Smooth muscle cell of trachea (primary cell): ENCODE results near the gene SOSTDC1. TPM values are rescaled to one million over a fixed set of nuclear protein-coding genes. Genes with fewer than 3 reads are reported as not detected.

Source experiments
- total RNA-seq: library from RNA; depleted of rRNA; stranded (reverse); fragments of >200 nt; gene quantifications from 2 replicates; pipeline ENCODE4 v1.2.1, GENCODE V29; 2014

SOSTDC1 gene, protein sequence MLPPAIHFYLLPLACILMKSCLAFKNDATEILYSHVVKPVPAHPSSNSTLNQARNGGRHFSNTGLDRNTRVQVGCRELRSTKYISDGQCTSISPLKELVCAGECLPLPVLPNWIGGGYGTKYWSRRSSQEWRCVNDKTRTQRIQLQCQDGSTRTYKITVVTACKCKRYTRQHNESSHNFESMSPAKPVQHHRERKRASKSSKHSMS
- total RNA-seq: 0.15 TPM in 1 of 2 replicates, not detected in the other

DNA sequence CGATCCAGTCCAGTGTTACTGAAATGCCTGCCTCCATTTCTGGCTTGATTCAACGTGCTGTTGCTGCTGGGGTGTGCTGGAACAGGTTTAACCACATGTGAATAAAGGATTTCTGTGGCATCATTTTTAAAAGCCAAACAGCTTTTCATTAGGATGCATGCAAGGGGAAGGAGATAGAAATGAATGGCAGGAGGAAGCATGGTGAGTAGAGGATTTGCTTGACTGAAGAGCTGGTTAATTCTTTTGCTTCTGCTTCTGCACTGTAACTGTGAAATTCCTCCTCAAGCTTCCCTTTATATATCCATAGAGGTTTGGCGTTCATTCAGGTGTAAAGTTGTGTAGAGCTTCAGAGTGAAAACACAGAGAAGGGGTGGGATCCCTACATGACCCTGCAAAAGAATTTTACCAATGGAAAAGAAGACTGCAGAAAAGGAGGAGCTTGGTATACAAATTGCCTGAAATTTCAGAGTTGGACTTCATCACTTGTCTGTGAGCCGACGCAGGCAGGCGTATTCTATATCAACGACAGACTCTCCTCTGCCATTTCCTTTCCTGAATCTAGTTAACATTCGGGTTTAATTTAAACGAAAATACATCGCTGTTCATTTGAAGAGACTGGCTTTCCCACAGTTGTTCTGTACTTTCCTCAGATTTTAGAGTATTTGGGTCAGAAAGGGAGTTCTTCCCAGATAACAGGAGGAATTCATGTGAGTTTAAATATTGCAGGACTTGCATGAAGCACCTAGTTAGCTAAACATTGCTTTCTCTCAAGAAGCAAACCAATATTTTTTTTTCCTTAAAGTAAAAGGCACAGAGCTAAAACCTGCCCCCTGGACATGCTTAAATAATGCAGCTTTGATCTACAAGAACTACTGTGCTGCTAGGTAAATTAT, at the start of gene SOSTDC1:
SOSTDC1 (minus strand) TSS at position 270 of the 893 bp plus-strand sequence; CDS start at position 200, 70 bp downstream.

DNA sequence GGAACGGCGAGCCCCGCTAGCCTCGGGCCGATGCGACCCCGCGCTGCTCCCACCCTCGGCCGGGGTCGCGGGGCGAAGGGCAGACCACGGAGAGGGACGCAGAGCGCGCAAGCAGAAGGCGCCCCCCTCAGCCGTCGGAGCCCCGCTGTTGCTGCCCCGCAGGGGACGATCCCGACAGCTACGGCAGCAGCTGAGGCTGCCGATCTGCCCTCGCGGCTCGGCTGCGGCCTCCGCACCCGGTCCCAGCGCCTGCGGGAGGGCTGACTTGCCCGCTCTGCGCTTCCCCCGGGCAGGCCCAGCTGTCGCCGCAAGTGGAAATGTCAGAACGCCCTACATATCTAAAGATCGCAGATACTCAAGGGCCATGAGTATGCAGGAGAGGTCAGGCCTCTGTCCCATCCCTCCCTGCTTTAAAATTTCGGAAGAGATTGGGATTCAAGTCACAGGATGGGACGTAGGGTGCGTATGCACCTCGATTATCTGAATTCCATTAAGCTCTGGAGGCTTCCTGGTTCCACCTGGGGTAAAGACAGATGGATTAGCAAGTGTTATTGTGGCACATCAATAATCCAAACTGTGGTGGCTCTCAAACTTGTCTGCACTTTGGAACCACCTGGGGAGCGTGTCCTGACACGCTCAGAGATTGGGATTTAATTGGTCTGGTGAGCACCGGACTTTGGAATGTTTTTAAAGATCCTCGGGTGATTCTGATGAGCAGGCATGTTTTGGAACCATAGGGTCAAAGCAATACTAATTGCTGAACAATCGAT, 44.0 kb downstream of the SOSTDC1 start, which contains the start of gene CRPPA:
CRPPA (minus strand) TSS at position 206 of the 770 bp plus-strand sequence. CDS start 216 bp downstream, outside the sequence.

Other genes starting within 250 kb of the SOSTDC1 start
- 1.2 and 2.0 TPM in 2 replicates for gene CRPPA, start 44.2 kb downstream of the SOSTDC1 start, total RNA-seq
- not detected in 2 replicates for gene LRRC72, start 61.1 kb upstream of the SOSTDC1 start, total RNA-seq
- 33.4 and 50.0 TPM in 2 replicates for gene ANKMY2, start 180.0 kb upstream of the SOSTDC1 start, total RNA-seq
- 67.5 and 136 TPM in 2 replicates for gene BZW2, start 180.4 kb upstream of the SOSTDC1 start, total RNA-seq